ENCODE results near the gene OOSP3.

- TF ChIP-seq CTCF (conservative IDR thresholded peaks at IDR 0.05; ENCODE audit: low read depth, low read length) (no peak), EZH2 (IDR thresholded peaks at IDR 0.05; ENCODE audit: borderline replicate concordance, low read depth, low read length, poor library complexity, severe bottlenecking) (no peak)
Observed at GRCh38 chr11:59938132-59938531, 59.5 kb downstream of the OOSP3 start, which contains the start of gene OOSP1.

All from A673 (cell line).